K562 (cell line): Measurements from ENCODE around the gene TRIM38. TPM values are rescaled to one million over a fixed set of nuclear protein-coding genes. Genes with fewer than 3 reads are reported as not detected.

ENCODE experiments used
- ATAC-seq: fragments of 200-7000 bp; cut with Tn5 transposase; 3 replicates; pipeline ENCODE4 v1.9.1; 2020; ENCODE audit warnings: moderate library complexity
- BruUV-seq: library from RNA; stranded (reverse); fragments of 400-500 nt; replicated peaks from 2 replicates; lab custom pipeline; 2021; lab: Mats Ljungman, UMichigan
- CTCF ChIA-PET: fragments of 300-600 bp; formaldehyde crosslinking; extraction: SDS; loops from one replicate; lab custom pipeline; 2021; ENCODE audit warnings: low intra/inter-chr PET ratio; lab: Yijun Ruan, JAX
- POLR2A ChIA-PET: fragments of 300-600, 350-650 bp; sonication (Branson Sonifier 250); formaldehyde crosslinking; extraction: SDS; loops from one replicate; lab custom pipeline; 2021; ENCODE audit warnings: antibody characterized with exemption, inconsistent platforms; lab: Yijun Ruan, JAX
- DNase-seq, 4 experiments: peaks; one replicate each; pipeline versions ENCODE4 v3.0.0 to v3.0.0-alpha.2; 2011 to 2018; ENCODE audit warnings: low spot score in 3 of 4, mixed read lengths in 3 of 4; ENCODE audit errors: extremely low read depth in 1 of 4
- FAIRE-seq: peaks from 2 replicates; lab custom pipeline; 2011; peaks lifted over from hg19 to GRCh38; lab: Jason Lieb, UNC
- H2AFZ ChIP-seq: 2 replicates; pipeline ENCODE4 v1.6.0; 2011; ENCODE audit warnings: low read depth, low read length, control low read depth, inconsistent platforms
- H3K27ac ChIP-seq: fragments of 200-600 bp; 3 replicates; pipeline ENCODE4 v1.8.0; 2011; ENCODE audit warnings: low read depth, mild to moderate bottlenecking, control low read depth, inconsistent platforms, low read length, moderate library complexity, mixed read lengths; ENCODE audit errors: extremely low read depth
- H3K27me3 ChIP-seq, 2 experiments: fragments of 300-600 bp in 1 of 2; 2 replicates in 1 of 2; 3 replicates in 1 of 2; pipeline versions ENCODE4 v1.6.0 to v1.8.0; 2011; ENCODE audit warnings: inconsistent platforms in 2 of 2, low read length in 2 of 2, mild to moderate bottlenecking in 1 of 2, mixed read lengths in 1 of 2, moderate library complexity in 1 of 2; ENCODE audit not compliant: control insufficient read depth in 2 of 2, insufficient read depth in 2 of 2
- H3K36me3 ChIP-seq: fragments of 300-600 bp; 3 replicates; pipeline ENCODE4 v1.8.0; 2011; ENCODE audit warnings: mild to moderate bottlenecking, low read length, inconsistent platforms; ENCODE audit not compliant: control insufficient read depth, insufficient read depth
- H3K4me1 ChIP-seq, 2 experiments: fragments of 200-600 bp in 1 of 2; replicated peaks in 1 of 2; 2 replicates in 1 of 2; 3 replicates in 1 of 2; pipeline versions ENCODE4 v1.5.1 to v1.8.0; 2011; ENCODE audit warnings: inconsistent platforms in 2 of 2, low read length in 2 of 2, mild to moderate bottlenecking in 1 of 2, mixed read lengths in 1 of 2, moderate library complexity in 1 of 2; ENCODE audit not compliant: control insufficient read depth in 2 of 2, insufficient read depth in 2 of 2
- H3K4me2 ChIP-seq: 2 replicates; pipeline ENCODE4 v1.6.1; 2011; ENCODE audit warnings: low read length, control low read depth, inconsistent platforms, mixed read lengths; ENCODE audit not compliant: insufficient read depth
- H3K4me3 ChIP-seq: fragments of 200-600 bp; sonication (generic), shearing (Covaris generic); 2 replicates; pipeline ENCODE4 v1.5.1; 2016; ENCODE audit warnings: control low read depth, inconsistent platforms
- H3K79me2 ChIP-seq: fragments of 200-600 bp; 3 replicates; pipeline ENCODE4 v1.8.0; 2011; ENCODE audit warnings: low read length, inconsistent platforms; ENCODE audit not compliant: control insufficient read depth, insufficient read depth
- H3K9ac ChIP-seq, 2 experiments: 2 replicates each; pipeline versions ENCODE4 v1.6.0 to v1.6.1; 2011; ENCODE audit warnings: low read depth in 2 of 2, low read length in 2 of 2, control low read depth in 1 of 2, inconsistent platforms in 1 of 2, mild to moderate bottlenecking in 1 of 2, mixed read lengths in 1 of 2; ENCODE audit not compliant: insufficient read depth in 1 of 2
- H3K9me1 ChIP-seq: one replicate; pipeline ENCODE4 v1.6.0; 2011; ENCODE audit warnings: inconsistent platforms, mild to moderate bottlenecking, low read length, moderate library complexity; ENCODE audit not compliant: control insufficient read depth, insufficient read depth
- H3K9me3 ChIP-seq: replicated peaks from 2 replicates; pipeline ENCODE4 v1.5.1; 2011; ENCODE audit warnings: low read depth, low read length, inconsistent platforms; ENCODE audit not compliant: control insufficient read depth, insufficient read depth
- H4K20me1 ChIP-seq: replicated peaks from 2 replicates; pipeline ENCODE4 v1.6.1; 2011; ENCODE audit warnings: low read length, inconsistent platforms, mixed read lengths; ENCODE audit not compliant: control insufficient read depth, insufficient read depth
- CBFB ChIP-seq: sonication (generic); formaldehyde crosslinking; IDR thresholded peaks from 2 replicates; pipeline ENCODE4 v1.4.0; 2020; ENCODE audit warnings: mild to moderate bottlenecking, missing genetic modification reagents
- DNMT1 ChIP-seq: fragments of 450-650 bp; IDR thresholded peaks from 2 replicates; pipeline ENCODE4 v1.6.1; 2016; ENCODE audit warnings: antibody characterized with exemption, mild to moderate bottlenecking
- HNRNPUL1 ChIP-seq: fragments of 200-400 bp; formaldehyde crosslinking; IDR thresholded peaks from 2 replicates; pipeline ENCODE4 v1.6.1; 2017; ENCODE audit warnings: low read length
- NFIX ChIP-seq: fragments of 250-450 bp; sonication (Bioruptor Pico); IDR thresholded peaks from 2 replicates; pipeline ENCODE4 v1.4.0; 2020; ENCODE audit warnings: low read depth, mild to moderate bottlenecking, moderate library complexity
- NONO ChIP-seq, 2 experiments: fragments of 200-400 bp in 1 of 2; fragments of 450-650 bp in 1 of 2; formaldehyde crosslinking in 1 of 2; IDR thresholded peaks; 2 replicates each; pipeline ENCODE4 v1.6.1; 2017; ENCODE audit warnings: low read depth in 2 of 2, mild to moderate bottlenecking in 2 of 2, moderate library complexity in 2 of 2, low read length in 1 of 2
- SMARCA5 ChIP-seq: fragments of 450-650 bp; IDR thresholded peaks from 2 replicates; pipeline ENCODE4 v1.6.1; 2016
- TCF7L2 ChIP-seq: fragments of 150-350 bp; IDR thresholded peaks from 2 replicates; pipeline ENCODE4 v1.6.1; 2016; ENCODE audit warnings: low read depth, mild to moderate bottlenecking, low read length, moderate library complexity
- TFAM ChIP-seq: fragments of 250-450 bp; sonication (Bioruptor Pico); conservative IDR thresholded peaks from 2 replicates; pipeline ENCODE4 v1.5.0; 2021; ENCODE audit warnings: mild to moderate bottlenecking, moderate library complexity
- ZNF184 ChIP-seq: sonication (generic); formaldehyde crosslinking; IDR thresholded peaks from 2 replicates; pipeline ENCODE4 v1.5.0; 2020; ENCODE audit warnings: missing genetic modification reagents
- WGBS: fragments of 100-300 bp; shearing (Covaris generic); methylation state at CpG from one replicate; pipeline ENCODE4 v1.1.6; 2016; ENCODE audit warnings: low coverage, mixed read lengths; ENCODE audit not compliant: insufficient coverage; ENCODE audit errors: missing lambda C conversion rate; 5-methylcytosine and 5-hydroxymethylcytosine counted together
- in situ Hi-C: fragments of 300-500 bp; cut with MboI; formaldehyde crosslinking; loops from 4 replicates; pipeline ENCODE4 v1.15.0; 2018; ENCODE audit warnings: inconsistent platforms, mixed read lengths
- intact Hi-C: fragments of 100-400 bp; cut with micrococcal nuclease; formaldehyde crosslinking; loops from 2 replicates; pipeline ENCODE4 v1.14.2; 2022
- polyA plus RNA-seq, 8 experiments: library from polyadenylated mRNA; depleted of rRNA in 4 of 8; stranded (reverse) in 5 of 8; unstranded in 3 of 8; fragments of >200 nt; fragmentation: Nextera tagmentation in 2 of 8; fragmentation: Illumina TruSeq in 1 of 8; extraction: Ambion mirVana in 2 of 8; extraction: Trizol in 1 of 8; gene quantifications; 2 replicates each; pipeline versions ENCODE4 v1.2.1 to v1.2.3, GENCODE V29; 2011 to 2014; ENCODE audit warnings: inconsistent platforms in 1 of 8, missing spikeins in 1 of 8
- total RNA-seq, 7 experiments: library from RNA; depleted of rRNA in 6 of 7; stranded (reverse); fragments of >200 nt in 6 of 7; fragmentation: Illumina TruSeq in 2 of 7; extraction: Trizol in 2 of 7; gene quantifications; 2 replicates each; pipeline versions ENCODE4 v1.2.1 to v1.2.3, GENCODE V29; 2011 to 2021; ENCODE audit warnings: low replicate concordance in 1 of 7
- TF ChIP-seq, protein P1 (sequence below), 2 experiments: IDR thresholded peaks; 2 replicates each; pipeline ENCODE4 v1.6.1; 2011; ENCODE audit warnings: borderline replicate concordance in 1 of 2, control low read depth in 1 of 2, low read depth in 1 of 2, low read length in 1 of 2, mild to moderate bottlenecking in 1 of 2, mixed read lengths in 1 of 2, moderate library complexity in 1 of 2; ENCODE audit not compliant: insufficient read depth in 1 of 2, insufficient read length in 1 of 2, poor library complexity in 1 of 2, severe bottlenecking in 1 of 2; ENCODE audit errors: extremely low read depth in 1 of 2

TRIM38 gene
- total and polyA plus RNA-seq, 9 of the 15 experiments (the other 6 are each of a cell fraction or from before 2014, with no cell fraction given): 1.7 to 6.7 (median 6.3) TPM

DNA sequence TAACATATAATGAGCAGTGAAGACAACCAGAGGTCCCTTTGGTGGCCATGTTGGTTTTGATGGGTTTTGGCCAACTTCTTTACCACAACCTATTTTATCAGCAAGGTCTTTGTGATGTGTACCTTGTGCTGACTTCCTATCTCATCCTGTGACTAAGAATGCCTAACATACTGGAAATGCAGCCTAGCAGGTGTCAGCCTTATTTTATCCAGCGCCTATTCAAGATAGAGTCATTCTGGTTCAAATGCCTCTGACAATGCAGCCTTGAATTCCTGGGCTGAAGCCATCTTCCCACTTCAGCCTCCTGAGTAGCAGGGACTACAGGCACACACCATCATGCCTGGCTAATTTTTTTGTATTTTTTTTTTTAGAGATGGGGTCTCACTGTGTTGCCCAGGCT is 7.8 kb upstream of the TRIM38 start:
- no peaks in the 10 kb centered on the region for H3K27me3 ChIP-seq
- no peak for TF ChIP-seq TCF7L2
- TF ChIP-seq, protein P1, sequence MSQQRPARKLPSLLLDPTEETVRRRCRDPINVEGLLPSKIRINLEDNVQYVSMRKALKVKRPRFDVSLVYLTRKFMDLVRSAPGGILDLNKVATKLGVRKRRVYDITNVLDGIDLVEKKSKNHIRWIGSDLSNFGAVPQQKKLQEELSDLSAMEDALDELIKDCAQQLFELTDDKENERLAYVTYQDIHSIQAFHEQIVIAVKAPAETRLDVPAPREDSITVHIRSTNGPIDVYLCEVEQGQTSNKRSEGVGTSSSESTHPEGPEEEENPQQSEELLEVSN (IDR thresholded peaks at IDR 0.05; ENCODE audit: borderline replicate concordance in 1 of 2, extremely low read depth in 1 of 2, insufficient read depth in 1 of 2, insufficient read length in 1 of 2, low read depth in 1 of 2, low read length in 1 of 2, poor library complexity in 1 of 2, severe bottlenecking in 1 of 2): no peak
- TF ChIP-seq ZNF184 (CRISPR knock-in tag): no peak
- no peak for TF ChIP-seq SMARCA5
- TF ChIP-seq HNRNPUL1: no peak
- no peak for TF ChIP-seq TFAM (CRISPR knock-in tag)
- TF ChIP-seq NFIX (CRISPR knock-in tag): no peak
- no peak for TF ChIP-seq NONO (IDR thresholded peaks at IDR 0.05; ENCODE audit: low read depth in 2 of 2, low read length in 1 of 2)
- TF ChIP-seq DNMT1: no peak
- no peak for TF ChIP-seq CBFB (CRISPR knock-in tag)
- H3K4me1 ChIP-seq: peaks cover 0 to 13% of the 10 kb centered on the region in 2 experiments; a peak in 2 of 5 replicates
- no peaks in the 10 kb centered on the region for H3K36me3 ChIP-seq
- H3K9ac ChIP-seq: no peak overlapping the region
- FAIRE-seq (no peak), DNase-seq (no peak), ATAC-seq (no peak)
- ChIA-PET CTCF (no interaction called here), POLR2A (no interaction called here)
- no peaks in the 10 kb centered on the region for H3K9me1 ChIP-seq
- in situ Hi-C loops (no loop called here), intact Hi-C loops (no loop called here)
- no peak overlapping the region for H3K4me3 ChIP-seq
- no peak overlapping the region for H3K27ac ChIP-seq
- H3K9me3 ChIP-seq: peaks cover 10% of the 10 kb centered on the region
- H3K79me2 ChIP-seq: no peaks in the 10 kb centered on the region
- no peaks in the 10 kb centered on the region for H4K20me1 ChIP-seq
- BruUV-seq: no TSS peak
- WGBS: 0% methylated on average over 1 of the region's 1 CpG
- H3K4me2 ChIP-seq: no peak overlapping the region
- no peak overlapping the region for H2AFZ ChIP-seq
